Measurements from ENCODE around the gene OPA1. TPM values are rescaled to one million over a fixed set of nuclear protein-coding genes. Genes with fewer than 3 reads are reported as not detected.

OPA1 gene
- polyA plus RNA-seq, 1 donor (not counting 4 experiments of a cell fraction or from before 2014, with no cell fraction given): 50.1 TPM

GRCh38 chr3:193732391-193732790, 139.4 kb downstream of the OPA1 start:
- no peak for DNase-seq (ENCODE audit: low read depth, low spot score)
- FAIRE-seq: no peak
- peaks cover 2% of the 10 kb centered on the region for H3K27me3 ChIP-seq (ENCODE audit: control insufficient read depth, extremely low read depth, insufficient read depth, low read length)
- no peak overlapping the region for H3K9ac ChIP-seq (ENCODE audit: control insufficient read depth, extremely low read depth, insufficient read depth, low read length)
- no peaks in the 10 kb centered on the region for H3K9me3 ChIP-seq (ENCODE audit: control insufficient read depth, low read depth, low read length)
- H3K4me2 ChIP-seq (ENCODE audit: control insufficient read depth, extremely low read depth, insufficient read depth, low read depth, low read length): no peak overlapping the region
- TF ChIP-seq EZH2 (IDR thresholded peaks at IDR 0.05; ENCODE audit: low read length) (no peak), CTCF (optimal IDR thresholded peaks at IDR 0.05 in 1 of 3, IDR thresholded peaks at IDR 0.05 in 1 of 3, conservative IDR thresholded peaks at IDR 0.05 in 1 of 3; ENCODE audit: extremely low read depth in 1 of 3, insufficient read depth in 2 of 3, low read length in 3 of 3) (no peak)
- no peaks in the 10 kb centered on the region for H3K79me2 ChIP-seq (ENCODE audit: control insufficient read depth, insufficient read depth, low read length)
- dilution Hi-C loops (cut with MboI; ENCODE audit: extremely low pct_ligation_motif_present, low sequenced_read_pairs): no loop called here
- H3K27ac ChIP-seq (ENCODE audit: control insufficient read depth, insufficient read depth, low read length): no peak overlapping the region
- no peak overlapping the region for H3K4me3 ChIP-seq (ENCODE audit: control insufficient read depth in 2 of 3, extremely low read depth in 1 of 3, insufficient read depth in 2 of 3, low read depth in 1 of 3, low read length in 3 of 3)
- H3K9me1 ChIP-seq (ENCODE audit: control insufficient read depth, extremely low read depth, insufficient read depth, low read length): no peaks in the 10 kb centered on the region
- H2AFZ ChIP-seq (ENCODE audit: control insufficient read depth, low read length): no peak overlapping the region
- H4K20me1 ChIP-seq (ENCODE audit: control insufficient read depth, extremely low read depth, insufficient read depth, low read length): no peaks in the 10 kb centered on the region
- no peaks in the 10 kb centered on the region for H3K4me1 ChIP-seq (ENCODE audit: control insufficient read depth, extremely low read depth, insufficient read depth, low read length)
- no peaks in the 10 kb centered on the region for H3K36me3 ChIP-seq (ENCODE audit: control insufficient read depth in 2 of 2, extremely low read depth in 1 of 2, insufficient read depth in 2 of 2, low read length in 2 of 2)

GRCh38 chr3:193732827-193733226, 139.8 kb downstream of the OPA1 start:
- Histone ChIP-seq H2AFZ (ENCODE audit: control insufficient read depth, low read length) (no peak overlapping the region), H3K4me3 (ENCODE audit: control insufficient read depth in 2 of 3, extremely low read depth in 1 of 3, insufficient read depth in 2 of 3, low read depth in 1 of 3, low read length in 3 of 3) (no peak overlapping the region), H3K36me3 (ENCODE audit: control insufficient read depth in 2 of 2, extremely low read depth in 1 of 2, insufficient read depth in 2 of 2, low read length in 2 of 2) (no peaks in the 10 kb centered on the region), H4K20me1 (ENCODE audit: control insufficient read depth, extremely low read depth, insufficient read depth, low read length) (no peaks in the 10 kb centered on the region), H3K9me3 (ENCODE audit: control insufficient read depth, low read depth, low read length) (no peaks in the 10 kb centered on the region), H3K4me2 (ENCODE audit: control insufficient read depth, extremely low read depth, insufficient read depth, low read depth, low read length) (no peak overlapping the region), H3K9ac (ENCODE audit: control insufficient read depth, extremely low read depth, insufficient read depth, low read length) (no peak overlapping the region), H3K9me1 (ENCODE audit: control insufficient read depth, extremely low read depth, insufficient read depth, low read length) (no peaks in the 10 kb centered on the region), H3K4me1 (ENCODE audit: control insufficient read depth, extremely low read depth, insufficient read depth, low read length) (no peaks in the 10 kb centered on the region), H3K27ac (ENCODE audit: control insufficient read depth, insufficient read depth, low read length) (no peak overlapping the region), H3K79me2 (ENCODE audit: control insufficient read depth, insufficient read depth, low read length) (no peaks in the 10 kb centered on the region), H3K27me3 (ENCODE audit: control insufficient read depth, extremely low read depth, insufficient read depth, low read length) (peaks cover 2% of the 10 kb centered on the region)
- no peak for TF ChIP-seq EZH2 (IDR thresholded peaks at IDR 0.05; ENCODE audit: low read length)
- TF ChIP-seq CTCF (optimal IDR thresholded peaks at IDR 0.05 in 1 of 3, IDR thresholded peaks at IDR 0.05 in 1 of 3, conservative IDR thresholded peaks at IDR 0.05 in 1 of 3; ENCODE audit: extremely low read depth in 1 of 3, insufficient read depth in 2 of 3, low read length in 3 of 3): no peak
- FAIRE-seq (no peak), DNase-seq (ENCODE audit: low read depth, low spot score) (no peak)
- dilution Hi-C loops (cut with MboI; ENCODE audit: extremely low pct_ligation_motif_present, low sequenced_read_pairs): no loop called here
